ENCODE data around the gene RNF208. TPM values are rescaled to one million over a fixed set of nuclear protein-coding genes. Genes with fewer than 3 reads are reported as not detected.

RNF208 gene
- total RNA-seq, 1 donor, result 0.45 TPM

- no peak for TF ChIP-seq CTCF (IDR thresholded peaks at IDR 0.05; ENCODE audit: insufficient read depth, low read length)
- no peak overlapping the region for H3K4me3 ChIP-seq (ENCODE audit: low read depth, low read length)
- DNase-seq (ENCODE audit: low read depth), result no peak
These were observed 30.2 kb downstream of the RNF208 start for GRCh38 chr9:137191691-137192447.

GRCh38 chr9:137191245-137191644 is 30.8 kb downstream of the RNF208 start:
- H3K4me3 ChIP-seq (ENCODE audit: low read depth, low read length), result no peak overlapping the region
- no peak for TF ChIP-seq CTCF (IDR thresholded peaks at IDR 0.05; ENCODE audit: insufficient read depth, low read length)
- DNase-seq (ENCODE audit: low read depth), result no peak

- no peak for DNase-seq (ENCODE audit: low read depth)
- peak overlapping the region; percentile 96 for H3K4me3 ChIP-seq (ENCODE audit: low read depth, low read length)
- no peak for TF ChIP-seq CTCF (IDR thresholded peaks at IDR 0.05; ENCODE audit: insufficient read depth, low read length)
These were observed 31.7 kb downstream of the RNF208 start for GRCh38 chr9:137190315-137190856.

DNA sequence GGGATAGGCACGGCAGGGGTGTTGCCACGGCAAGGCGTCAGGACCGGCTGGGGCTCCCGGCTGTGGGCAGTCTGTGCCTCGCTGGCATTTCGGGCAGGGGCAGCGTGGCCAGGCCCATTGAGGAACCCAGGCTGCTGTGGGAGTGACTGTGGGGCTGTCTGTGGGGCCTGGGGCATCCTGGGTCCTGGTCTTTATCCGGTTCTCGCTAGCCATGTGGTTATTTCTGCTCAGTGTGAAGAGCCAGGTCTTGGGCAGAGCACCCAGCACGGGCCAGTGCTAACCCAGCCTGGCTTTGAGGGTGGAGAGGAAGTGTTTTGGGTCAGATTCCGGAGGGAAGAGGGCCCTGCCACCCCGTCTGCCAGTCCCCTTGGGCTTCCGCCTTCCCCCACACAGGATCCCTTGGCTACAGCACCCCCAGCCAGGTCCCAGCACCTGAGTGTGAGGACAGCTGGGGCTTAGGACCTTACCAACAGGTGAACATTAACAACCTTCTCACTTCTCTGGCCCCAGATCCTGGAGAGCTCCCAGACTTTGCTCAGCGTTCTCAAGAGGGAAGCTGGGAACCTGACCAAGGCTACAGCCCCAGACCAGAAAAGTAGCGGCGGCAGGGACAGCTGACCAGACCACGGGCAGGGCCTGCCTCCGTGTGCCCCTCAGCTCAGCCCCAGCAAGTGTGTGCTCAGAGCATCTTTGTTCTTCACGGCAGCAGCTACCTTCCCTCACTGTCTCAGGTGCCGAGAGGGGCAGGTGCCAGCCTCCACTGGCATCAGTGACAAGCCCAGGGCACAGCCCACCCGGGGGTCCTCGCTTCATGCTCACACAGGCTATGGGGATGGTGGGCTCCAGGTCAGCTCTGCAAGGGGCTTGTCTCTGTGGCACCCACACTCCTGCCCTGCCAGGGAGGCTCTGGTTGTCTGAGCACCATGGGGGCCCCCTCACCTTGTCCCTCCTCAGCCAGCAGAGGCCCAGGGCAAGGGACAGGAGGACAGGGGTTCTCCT is 32.4 kb downstream of the RNF208 start:
- no peak for TF ChIP-seq CTCF (IDR thresholded peaks at IDR 0.05; ENCODE audit: insufficient read depth, low read length)
- peak overlapping the region; percentile 96 for H3K4me3 ChIP-seq (ENCODE audit: low read depth, low read length)
- DNase-seq (ENCODE audit: low read depth), result no peak

DNA sequence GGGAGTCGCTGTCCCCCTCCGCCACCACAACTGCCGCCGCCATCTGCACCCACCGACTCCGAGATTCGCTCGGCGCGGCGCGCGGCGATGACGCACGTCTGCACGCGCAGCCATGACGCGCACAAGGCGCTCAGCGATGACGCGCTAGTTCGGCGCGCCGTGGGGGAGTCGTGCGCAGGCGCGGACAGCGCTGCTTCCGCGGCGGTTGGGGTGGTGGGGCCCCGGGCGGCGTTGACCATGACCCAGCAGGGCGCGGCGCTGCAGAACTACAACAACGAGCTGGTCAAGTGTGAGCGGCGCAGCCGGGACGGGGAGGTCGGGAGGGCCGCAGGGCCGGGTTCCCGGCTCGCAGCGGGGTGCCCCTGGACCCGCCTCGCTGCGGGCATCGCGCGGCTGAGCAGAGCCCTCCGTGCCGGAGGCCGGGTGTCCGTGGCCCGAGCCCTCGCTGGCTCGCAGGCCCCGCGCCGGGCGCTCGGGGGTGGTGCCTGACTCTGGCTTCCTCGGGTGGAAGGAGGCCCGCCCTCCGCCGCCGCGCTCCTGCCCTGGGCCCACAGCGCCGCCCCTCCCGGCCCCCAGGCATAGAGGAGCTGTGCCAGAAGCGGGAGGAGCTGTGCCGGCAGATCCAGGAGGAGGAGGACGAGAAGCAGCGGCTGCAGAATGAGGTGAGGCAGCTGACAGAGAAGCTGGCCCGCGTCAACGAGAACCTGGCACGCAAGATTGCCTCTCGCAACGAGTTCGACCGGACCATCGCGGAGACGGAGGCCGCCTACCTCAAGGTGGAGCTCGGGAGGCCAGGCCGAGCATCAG is 33.3 kb downstream of the RNF208 start, which contains the start of the genes ANAPC2 and SSNA1:
ANAPC2 (minus strand) TSS at position 71 of the 807 bp plus-strand sequence; CDS start at position 43, 28 bp downstream.
SSNA1 (plus strand) TSS at position 187 of the 807 bp plus-strand sequence; CDS start at position 238, 51 bp downstream.
- TF ChIP-seq CTCF (IDR thresholded peaks at IDR 0.05; ENCODE audit: insufficient read depth, low read length), result peak; percentile 56
- H3K4me3 ChIP-seq (ENCODE audit: low read depth, low read length), result peak within 1 kb of the TSS; percentile 96
- peak; percentile 93 for DNase-seq (ENCODE audit: low read depth)

DNA sequence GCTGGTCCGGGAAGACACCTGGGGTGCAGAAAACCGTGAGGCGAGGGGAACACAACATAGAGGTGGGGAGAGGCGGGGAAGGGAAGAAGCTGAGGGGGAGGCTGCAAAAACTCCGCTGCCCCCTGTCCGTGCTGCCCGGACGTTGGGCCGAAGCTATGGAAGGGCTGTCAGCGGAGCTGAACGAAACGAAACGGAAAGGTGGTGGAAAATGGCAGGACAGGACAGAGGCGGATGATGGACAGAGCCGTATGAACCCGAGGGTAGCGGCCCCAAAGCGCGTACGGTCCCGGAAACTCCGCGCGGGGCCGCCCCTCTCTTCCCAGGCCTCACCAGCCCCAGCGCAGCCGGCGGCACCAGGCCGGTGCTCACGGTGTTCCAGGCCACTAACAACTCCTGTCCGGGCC is 34.0 kb downstream of the RNF208 start:
- no peak for DNase-seq (ENCODE audit: low read depth)
- H3K4me3 ChIP-seq (ENCODE audit: low read depth, low read length), result peak overlapping the region; percentile 96
- TF ChIP-seq CTCF (IDR thresholded peaks at IDR 0.05; ENCODE audit: insufficient read depth, low read length), result no peak
